Measurements from ENCODE around the gene KSR2.
"Not testable (repeated sequence)": the region's sequence is repeated elsewhere in the genome, so short reads cannot be mapped to it uniquely, and the experiment has no call there.

KSR2 gene

DNA sequence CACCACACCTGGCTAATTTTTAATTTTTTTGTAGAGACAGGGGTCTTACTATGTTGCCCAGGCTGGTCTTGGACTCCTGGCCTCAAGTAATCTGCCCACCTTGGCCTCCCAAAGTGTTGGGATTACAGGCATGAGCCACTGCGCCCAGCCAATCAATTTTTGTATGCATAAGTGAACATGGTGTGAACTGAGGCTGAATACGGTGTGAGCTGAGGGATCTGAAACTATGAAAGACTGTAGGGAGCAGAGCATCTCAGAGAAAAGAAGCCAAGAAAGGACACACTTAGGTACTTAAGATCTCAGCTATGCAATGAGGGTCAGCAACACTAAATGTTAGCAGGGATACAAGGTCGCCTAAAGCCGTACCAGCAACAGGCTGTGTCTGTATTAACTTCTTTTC lies 54.1 kb downstream of the KSR2 start:
- H3K4me3 Mint-ChIP-seq, result no peak overlapping the region
- no peaks in the 10 kb centered on the region for H3K36me3 Mint-ChIP-seq
- H3K9me3 Mint-ChIP-seq, result peaks cover 5% of the 10 kb centered on the region
- H3K27me3 Mint-ChIP-seq, result peaks cover 3% of the 10 kb centered on the region
- H3K4me1 Mint-ChIP-seq, result no peaks in the 10 kb centered on the region
- no peak overlapping the region for H3K27ac Mint-ChIP-seq

- Mint-ChIP-seq H3K27ac (no peak overlapping the region), H3K4me3 (no peak overlapping the region), H3K9me3 (peaks cover 5% of the 10 kb centered on the region), H3K36me3 (no peaks in the 10 kb centered on the region), H3K27me3 (no peaks in the 10 kb centered on the region), H3K4me1 (no peaks in the 10 kb centered on the region)
Measured at GRCh38 chr12:117912756-117913155, 56.0 kb downstream of the KSR2 start.

DNA sequence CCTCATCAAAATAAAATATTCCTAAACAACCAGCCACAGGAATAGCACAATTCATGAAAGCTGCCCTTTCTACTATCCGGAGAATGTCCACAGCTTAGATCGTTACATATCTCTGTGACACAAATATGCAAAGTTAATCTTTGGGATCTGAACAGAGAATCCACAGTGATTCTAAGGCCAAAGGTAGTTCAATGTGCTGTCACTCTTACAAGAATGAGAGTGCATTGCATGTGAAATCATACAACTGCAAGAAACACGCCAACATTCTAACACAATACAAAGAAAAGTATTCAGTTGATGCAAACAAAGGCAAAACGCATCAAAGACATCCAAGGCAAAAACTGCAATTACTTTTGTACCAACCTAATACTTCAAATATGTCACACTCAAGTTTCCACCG lies 60.4 kb downstream of the KSR2 start:
- Mint-ChIP-seq H3K27ac (no peak overlapping the region), H3K36me3 (no peaks in the 10 kb centered on the region), H3K27me3 (no peaks in the 10 kb centered on the region), H3K4me3 (no peak overlapping the region), H3K4me1 (no peaks in the 10 kb centered on the region), H3K9me3 (peaks cover 5% of the 10 kb centered on the region)

DNA sequence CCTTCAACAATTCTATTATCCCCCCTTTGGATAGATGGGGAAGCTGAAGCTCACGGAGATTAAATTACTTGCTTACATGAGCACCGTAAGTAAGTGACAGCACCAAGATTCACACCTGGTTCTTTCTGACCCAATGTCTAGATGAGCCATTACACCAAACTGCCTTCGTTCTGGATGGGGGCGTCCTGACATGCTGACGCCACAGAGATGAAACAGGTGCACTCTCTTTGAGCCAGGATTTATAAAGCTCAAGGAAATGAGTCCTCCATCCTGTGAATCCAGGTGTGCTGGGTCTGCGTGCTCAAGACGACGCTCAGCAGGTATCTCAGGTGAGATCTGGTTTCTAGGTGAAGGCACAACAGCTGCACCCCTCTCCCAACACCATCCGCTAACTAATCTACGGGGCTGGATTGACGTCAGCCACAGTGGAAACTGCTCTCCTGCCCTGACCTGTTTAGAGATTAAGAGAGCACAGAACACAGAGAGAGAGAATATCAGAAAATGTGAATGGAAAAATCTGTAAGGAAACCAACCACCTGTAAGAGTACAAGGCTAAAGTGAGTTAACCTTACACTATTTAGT lies 61.6 kb downstream of the KSR2 start:
- Mint-ChIP-seq H3K27ac (no peak overlapping the region), H3K36me3 (no peaks in the 10 kb centered on the region), H3K27me3 (no peaks in the 10 kb centered on the region), H3K4me1 (no peaks in the 10 kb centered on the region), H3K9me3 (peaks cover 5% of the 10 kb centered on the region), H3K4me3 (no peak overlapping the region)

GRCh38 chr12:117904051-117904450 lies 64.7 kb downstream of the KSR2 start:
- peaks cover 5% of the 10 kb centered on the region for H3K9me3 Mint-ChIP-seq
- H3K27me3 Mint-ChIP-seq, result no peaks in the 10 kb centered on the region
- H3K4me1 Mint-ChIP-seq, result no peaks in the 10 kb centered on the region
- H3K36me3 Mint-ChIP-seq, result no peaks in the 10 kb centered on the region
- no peak overlapping the region for H3K4me3 Mint-ChIP-seq
- no peak overlapping the region for H3K27ac Mint-ChIP-seq

GRCh38 chr12:117903110-117903840 lies 65.5 kb downstream of the KSR2 start:
- H3K27me3 Mint-ChIP-seq, result no peaks in the 10 kb centered on the region
- H3K9me3 Mint-ChIP-seq, result peaks cover 5% of the 10 kb centered on the region
- no peaks in the 10 kb centered on the region for H3K36me3 Mint-ChIP-seq
- H3K27ac Mint-ChIP-seq, result no peak overlapping the region
- H3K4me3 Mint-ChIP-seq, result no peak overlapping the region
- no peaks in the 10 kb centered on the region for H3K4me1 Mint-ChIP-seq

GRCh38 chr12:117901631-117902030 lies 67.2 kb downstream of the KSR2 start:
- Mint-ChIP-seq H3K36me3 (no peaks in the 10 kb centered on the region), H3K4me1 (no peaks in the 10 kb centered on the region), H3K4me3 (no peak overlapping the region), H3K9me3 (peaks cover 5% of the 10 kb centered on the region), H3K27ac (no peak overlapping the region), H3K27me3 (no peaks in the 10 kb centered on the region)

- no peak overlapping the region for H3K4me3 Mint-ChIP-seq
- no peaks in the 10 kb centered on the region for H3K27me3 Mint-ChIP-seq
- no peaks in the 10 kb centered on the region for H3K4me1 Mint-ChIP-seq
- H3K27ac Mint-ChIP-seq, result no peak overlapping the region
- H3K36me3 Mint-ChIP-seq, result no peaks in the 10 kb centered on the region
- peaks cover 5% of the 10 kb centered on the region for H3K9me3 Mint-ChIP-seq
Measured at GRCh38 chr12:117900561-117900960, 68.2 kb downstream of the KSR2 start.

DNA sequence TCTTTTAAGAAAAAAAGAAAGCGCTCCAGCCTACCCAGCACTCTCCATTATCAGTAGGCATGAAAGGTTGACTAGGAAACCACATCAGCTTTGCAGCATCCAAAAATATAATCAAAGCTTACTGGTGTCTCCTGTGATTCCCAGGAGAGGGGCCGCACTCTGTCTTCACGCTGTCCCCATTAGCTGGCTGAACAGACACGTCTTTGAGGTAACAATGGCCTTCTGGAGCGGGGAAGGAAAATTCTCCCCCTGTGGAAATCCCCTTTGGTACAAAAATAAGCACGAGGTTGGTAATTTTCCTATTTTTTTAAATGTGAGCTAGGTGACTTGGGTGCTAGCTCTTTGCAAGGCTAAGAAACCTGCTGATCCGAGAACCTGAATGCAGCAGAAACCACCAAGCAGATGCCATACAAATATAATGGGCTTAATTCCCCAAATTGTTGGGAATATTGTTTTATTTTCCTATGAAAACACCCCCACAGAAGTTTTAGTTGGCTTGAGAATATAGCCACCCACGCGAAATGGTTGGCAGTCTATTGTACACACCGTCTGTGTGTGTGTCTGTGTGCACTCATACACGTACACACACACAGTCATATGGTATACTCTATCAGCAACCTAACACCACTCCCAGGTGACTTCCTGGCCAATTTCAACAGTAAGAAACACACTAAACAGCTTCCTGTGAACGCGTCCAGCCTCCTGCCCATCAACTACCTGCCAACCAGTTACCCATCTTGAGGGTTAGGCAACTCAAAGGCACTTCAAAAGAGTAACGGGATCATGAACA lies 71.2 kb downstream of the KSR2 start:
- Mint-ChIP-seq H3K27ac (no peak overlapping the region), H3K4me3 (no peak overlapping the region)

DNA sequence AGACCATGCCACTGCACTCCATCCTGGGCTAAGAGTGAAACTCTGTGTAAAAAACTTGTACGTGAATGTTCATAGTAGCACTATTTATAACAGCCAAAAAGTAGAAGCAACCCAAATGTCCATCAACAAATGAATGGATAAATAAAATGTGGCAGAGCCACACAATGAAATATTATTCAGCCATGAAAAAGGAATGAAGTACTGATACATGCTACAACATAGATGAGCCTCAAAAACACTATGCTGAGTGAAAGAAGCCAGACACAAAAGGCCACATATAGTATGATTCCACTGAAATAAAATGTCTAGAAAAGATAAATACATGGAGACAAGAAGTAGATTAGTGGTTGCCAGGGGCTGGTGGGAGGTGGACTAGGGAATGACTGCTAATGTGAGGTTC lies 72.8 kb downstream of the KSR2 start:
- peaks cover 5% of the 10 kb centered on the region for H3K9me3 Mint-ChIP-seq
- no peaks in the 10 kb centered on the region for H3K36me3 Mint-ChIP-seq
- no peak overlapping the region for H3K27ac Mint-ChIP-seq
- no peak overlapping the region for H3K4me3 Mint-ChIP-seq
- H3K27me3 Mint-ChIP-seq, result no peaks in the 10 kb centered on the region
- H3K4me1 Mint-ChIP-seq, result no peaks in the 10 kb centered on the region

More for the DNA sequence above, 71.2 kb downstream of the KSR2 start:
- Mint-ChIP-seq H3K27me3 (no peaks in the 10 kb centered on the region), H3K9me3 (peaks cover 5% of the 10 kb centered on the region), H3K36me3 (no peaks in the 10 kb centered on the region), H3K4me1 (no peaks in the 10 kb centered on the region)

DNA sequence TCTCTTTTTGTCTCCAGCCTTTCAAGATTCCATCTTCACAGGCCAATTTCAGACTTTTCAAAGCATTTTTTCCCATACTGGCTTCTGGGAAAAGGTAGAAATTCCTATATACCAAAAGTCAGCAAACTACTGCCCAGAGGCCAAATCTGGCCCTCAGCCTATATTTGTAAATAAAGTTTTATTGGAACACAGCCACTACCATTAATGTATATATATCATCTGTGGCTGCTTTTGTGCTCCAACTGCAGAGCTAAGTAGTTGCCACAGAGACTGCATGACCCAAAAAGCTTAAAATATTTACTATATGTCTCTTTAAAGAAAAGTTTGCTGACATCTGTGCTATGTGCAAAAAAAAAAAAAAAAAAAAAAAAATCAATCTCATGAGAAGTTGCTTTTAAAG lies 76.3 kb downstream of the KSR2 start:
- no peak overlapping the region for H3K4me3 Mint-ChIP-seq
- H3K9me3 Mint-ChIP-seq, result no peaks in the 10 kb centered on the region
- no peaks in the 10 kb centered on the region for H3K4me1 Mint-ChIP-seq

DNA sequence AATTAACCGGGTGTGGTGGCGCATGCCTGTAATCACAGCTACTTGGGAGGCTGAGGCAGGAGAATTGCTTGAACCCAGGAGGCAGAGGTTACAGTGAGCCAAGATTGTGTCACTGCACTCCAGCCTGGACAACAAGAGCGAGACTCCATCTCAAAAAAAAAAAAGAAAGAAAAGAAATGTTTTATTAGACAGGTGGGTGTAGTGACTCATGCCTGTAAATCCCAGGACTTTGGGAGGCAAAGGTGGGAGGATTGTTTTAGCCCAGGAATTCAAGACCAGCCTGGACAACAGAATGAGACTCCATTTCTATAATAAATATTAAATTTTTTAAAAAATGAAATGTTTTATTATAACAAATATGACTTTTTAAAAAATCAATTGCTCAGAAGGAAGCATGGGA lies 77.5 kb downstream of the KSR2 start:
- not testable (repeated sequence) for H3K27ac Mint-ChIP-seq, H3K4me3 Mint-ChIP-seq, H3K9me3 Mint-ChIP-seq, H3K27me3 Mint-ChIP-seq, H3K4me1 Mint-ChIP-seq, H3K36me3 Mint-ChIP-seq

More for the DNA sequence above, 76.3 kb downstream of the KSR2 start:
- peaks cover 3% of the 10 kb centered on the region for H3K27me3 Mint-ChIP-seq
- no peak overlapping the region for H3K27ac Mint-ChIP-seq
- no peaks in the 10 kb centered on the region for H3K36me3 Mint-ChIP-seq

GRCh38 chr12:117890644-117891043 lies 78.1 kb downstream of the KSR2 start:
- Mint-ChIP-seq H3K9me3 (no peaks in the 10 kb centered on the region), H3K27me3 (peaks cover 3% of the 10 kb centered on the region), H3K4me3 (no peak overlapping the region), H3K4me1 (no peaks in the 10 kb centered on the region), H3K27ac (no peak overlapping the region), H3K36me3 (no peaks in the 10 kb centered on the region)

GRCh38 chr12:117890137-117890536 lies 78.7 kb downstream of the KSR2 start:
- Mint-ChIP-seq H3K4me3 (no peak overlapping the region), H3K27ac (no peak overlapping the region), H3K36me3 (no peaks in the 10 kb centered on the region), H3K9me3 (no peaks in the 10 kb centered on the region), H3K4me1 (no peaks in the 10 kb centered on the region), H3K27me3 (peaks cover 3% of the 10 kb centered on the region)

GRCh38 chr12:117889098-117889497 lies 79.7 kb downstream of the KSR2 start:
- Mint-ChIP-seq H3K36me3 (no peaks in the 10 kb centered on the region), H3K4me1 (no peaks in the 10 kb centered on the region), H3K9me3 (no peaks in the 10 kb centered on the region), H3K4me3 (no peak overlapping the region), H3K27ac (no peak overlapping the region), H3K27me3 (peaks cover 3% of the 10 kb centered on the region)

- Mint-ChIP-seq H3K9me3 (peaks cover 7% of the 10 kb centered on the region), H3K27ac (no peak overlapping the region), H3K36me3 (no peaks in the 10 kb centered on the region), H3K27me3 (peaks cover 12% of the 10 kb centered on the region), H3K4me1 (no peaks in the 10 kb centered on the region), H3K4me3 (no peak overlapping the region)
Measured at GRCh38 chr12:117885211-117885610, 83.6 kb downstream of the KSR2 start.
